Skeletal muscle satellite cell (primary cell): ENCODE data around the gene HOTAIR.

Experiments
- H3K27me3 ChIP-seq: 2 replicates; pipeline ENCODE4 v1.7.0; 2013; ENCODE audit warnings: low read length; ENCODE audit not compliant: control insufficient read depth, insufficient read depth
- H3K36me3 ChIP-seq: 2 replicates; pipeline ENCODE4 v1.7.0; 2013; ENCODE audit warnings: mild to moderate bottlenecking, control low read depth, low read length; ENCODE audit not compliant: insufficient read depth
- H3K4me1 ChIP-seq: 2 replicates; pipeline ENCODE4 v1.7.0; 2013; ENCODE audit warnings: low read length; ENCODE audit not compliant: control insufficient read depth, insufficient read depth
- H3K4me2 ChIP-seq: 2 replicates; pipeline ENCODE4 v1.7.0; 2013; ENCODE audit warnings: mild to moderate bottlenecking, low read length
- H3K4me3 ChIP-seq: 2 replicates; pipeline ENCODE4 v1.7.0; 2013; ENCODE audit warnings: low read length
- H3K9ac ChIP-seq: 2 replicates; pipeline ENCODE4 v1.7.0; 2013; ENCODE audit warnings: mild to moderate bottlenecking, low read depth, low read length, moderate library complexity
- H3K9me3 ChIP-seq: replicated peaks from 2 replicates; pipeline ENCODE4 v1.7.0; 2013; ENCODE audit warnings: mild to moderate bottlenecking, control low read depth, low read length

Gene HOTAIR

DNA sequence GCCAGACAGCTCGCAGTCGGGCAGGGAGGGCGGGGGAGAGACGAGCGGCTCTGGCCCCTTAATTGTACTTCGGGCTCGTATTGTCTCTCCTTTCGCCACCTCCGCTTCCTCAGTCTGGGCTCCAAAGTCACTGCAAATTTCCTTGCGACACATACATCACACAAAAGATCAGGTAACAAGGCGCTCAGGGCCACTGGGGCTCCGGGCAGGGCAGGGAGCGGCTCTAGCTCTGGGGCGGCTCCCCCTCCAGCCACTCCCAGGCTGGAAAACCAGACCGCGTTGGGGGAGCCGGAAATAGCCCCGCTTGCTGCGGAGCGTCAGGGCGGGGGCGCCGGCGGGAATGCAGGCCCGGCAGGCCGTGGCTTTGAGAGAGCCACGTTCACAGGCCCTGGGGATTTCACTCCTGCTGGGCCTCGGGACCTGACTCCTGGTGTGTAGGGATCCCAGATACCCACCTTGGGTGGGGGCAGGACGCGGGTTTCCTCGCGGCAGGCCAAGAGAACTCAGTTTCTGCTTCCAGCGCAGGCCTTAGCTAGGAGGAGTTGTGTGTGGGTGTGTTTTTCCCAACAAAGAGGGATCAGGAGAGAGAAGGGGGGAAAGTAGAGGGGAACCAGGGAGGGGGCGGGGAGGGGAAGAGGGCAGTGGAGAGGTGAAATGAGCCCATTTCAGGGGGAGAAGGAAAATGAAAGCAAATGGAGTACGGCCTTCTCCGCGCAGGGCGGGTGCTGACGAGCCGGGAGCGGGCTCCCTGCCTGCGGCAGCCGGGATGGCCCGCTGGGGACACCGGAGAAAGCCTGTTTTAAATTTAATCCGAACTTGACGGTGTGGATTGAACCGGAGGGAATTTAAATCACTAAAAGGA lies 20.9 kb upstream of the HOTAIR start:
- H3K36me3 ChIP-seq: no peaks in the 10 kb centered on the region
- H3K9ac ChIP-seq: peak overlapping the region; percentile 99
- peak overlapping the region; percentile 85 for H3K4me3 ChIP-seq
- H3K4me2 ChIP-seq: peak overlapping the region; percentile 100
- H3K27me3 ChIP-seq: no peaks in the 10 kb centered on the region
- no peaks in the 10 kb centered on the region for H3K9me3 ChIP-seq
- H3K4me1 ChIP-seq: peaks cover 55% of the 10 kb centered on the region

DNA sequence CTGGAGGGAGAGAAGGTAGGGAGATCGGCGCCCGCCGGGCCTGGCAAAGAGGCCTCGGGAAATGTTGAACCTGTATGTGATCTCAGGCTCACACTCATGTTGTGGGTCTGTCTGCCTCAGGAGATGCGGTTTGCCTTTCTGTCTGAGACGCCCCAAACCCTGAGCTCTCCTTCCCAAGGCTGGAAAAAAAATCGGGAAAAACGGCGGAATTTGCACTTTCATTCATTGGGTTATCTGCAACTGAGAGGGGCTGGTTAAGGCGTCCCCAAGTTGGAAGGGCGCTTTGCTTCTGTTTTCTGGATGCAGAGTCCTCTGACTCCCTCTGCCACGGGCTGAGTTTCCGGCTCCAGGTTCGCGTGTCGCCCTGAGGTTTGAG lies 20.2 kb upstream of the HOTAIR start:
- H3K27me3 ChIP-seq: no peaks in the 10 kb centered on the region
- peak overlapping the region; percentile 99 for H3K9ac ChIP-seq
- H3K9me3 ChIP-seq: no peaks in the 10 kb centered on the region

DNA sequence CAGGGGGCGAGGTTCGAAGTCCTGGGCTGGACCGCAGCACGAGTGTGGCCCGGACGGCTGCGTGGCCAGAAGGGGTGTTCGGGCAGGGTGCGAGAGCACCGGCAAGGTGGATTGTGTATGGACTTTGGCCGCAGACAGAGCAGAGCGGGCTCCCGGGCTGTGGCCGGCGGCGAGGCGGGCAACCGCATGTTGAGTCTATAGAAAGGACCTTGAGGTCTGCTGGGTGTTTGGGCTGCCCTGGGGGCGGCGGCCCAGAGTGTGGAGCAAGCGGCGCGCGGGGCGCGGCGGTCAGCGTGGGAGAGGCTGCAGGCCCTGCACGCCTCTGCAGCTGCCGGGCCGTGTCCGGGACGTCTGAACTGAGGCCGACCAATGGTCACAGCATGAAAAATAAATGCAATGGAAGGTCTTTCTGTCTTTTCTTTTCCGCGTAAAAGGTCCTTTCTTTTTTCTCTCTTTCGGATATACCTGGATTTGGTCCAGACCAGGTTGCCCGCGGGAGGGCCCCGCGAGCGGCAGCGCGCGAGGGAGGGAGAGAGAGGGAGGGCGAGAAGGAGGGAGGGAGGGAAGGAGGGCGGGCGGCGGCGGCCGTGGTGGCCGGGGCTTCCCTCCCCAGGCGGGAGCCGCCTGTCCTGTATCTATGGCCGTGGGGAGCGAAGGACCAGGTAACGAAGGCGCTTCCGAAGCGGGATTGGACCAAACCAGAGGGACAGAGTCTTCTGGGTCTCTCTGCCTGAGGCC lies 19.7 kb upstream of the HOTAIR start:
- H3K9ac ChIP-seq: peak overlapping the region; percentile 99
- H3K9me3 ChIP-seq: no peaks in the 10 kb centered on the region
- no peaks in the 10 kb centered on the region for H3K36me3 ChIP-seq
- peaks cover 66% of the 10 kb centered on the region for H3K4me1 ChIP-seq
- peak overlapping the region; percentile 100 for H3K4me2 ChIP-seq
- H3K4me3 ChIP-seq: peak overlapping the region; percentile 85
- no peaks in the 10 kb centered on the region for H3K27me3 ChIP-seq

More for the DNA sequence above, 20.2 kb upstream of the HOTAIR start:
- peak overlapping the region; percentile 85 for H3K4me3 ChIP-seq
- no peaks in the 10 kb centered on the region for H3K36me3 ChIP-seq
- H3K4me1 ChIP-seq: peaks cover 61% of the 10 kb centered on the region
- peak overlapping the region; percentile 100 for H3K4me2 ChIP-seq

GRCh38 chr12:53994009-53994263 lies 19.2 kb upstream of the HOTAIR start:
- Histone ChIP-seq H3K4me3 (peak overlapping the region; percentile 85), H3K36me3 (no peaks in the 10 kb centered on the region), H3K9me3 (no peaks in the 10 kb centered on the region), H3K4me1 (peaks cover 69% of the 10 kb centered on the region), H3K9ac (peak overlapping the region; percentile 99), H3K4me2 (peak overlapping the region; percentile 100), H3K27me3 (no peaks in the 10 kb centered on the region)

GRCh38 chr12:53993162-53994008 lies 18.6 kb upstream of the HOTAIR start:
- Histone ChIP-seq H3K9me3 (no peaks in the 10 kb centered on the region), H3K36me3 (no peaks in the 10 kb centered on the region), H3K4me2 (peak overlapping the region; percentile 100), H3K27me3 (no peaks in the 10 kb centered on the region), H3K4me1 (peaks cover 71% of the 10 kb centered on the region), H3K4me3 (peak overlapping the region; percentile 85), H3K9ac (peak overlapping the region; percentile 99)

DNA sequence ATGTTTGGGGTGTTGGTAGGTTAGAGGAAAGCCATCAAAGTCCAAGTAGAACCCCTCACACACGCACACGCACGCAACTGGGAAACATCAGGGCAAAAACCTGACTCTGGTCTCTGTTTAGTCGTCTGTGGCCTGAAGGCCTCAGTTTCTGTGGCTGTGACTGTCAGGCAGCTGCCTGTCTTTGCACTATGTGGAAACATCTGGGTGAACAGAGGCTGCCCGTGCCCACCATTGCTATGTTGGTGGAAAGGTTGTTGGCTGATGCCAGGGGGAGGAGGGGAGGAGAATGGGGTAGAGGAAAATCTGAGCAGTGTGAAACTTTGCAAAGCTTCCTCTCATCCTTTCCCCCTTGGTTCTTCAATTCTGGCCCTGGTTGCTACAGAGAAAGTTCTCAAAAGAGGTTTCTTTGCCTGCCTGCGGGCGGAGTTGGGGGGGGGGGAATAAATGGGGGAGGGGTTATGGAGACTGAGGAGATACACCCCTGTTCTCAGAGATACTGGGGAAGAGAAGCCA lies 17.7 kb upstream of the HOTAIR start:
- Histone ChIP-seq H3K4me1 (peaks cover 71% of the 10 kb centered on the region), H3K9me3 (no peaks in the 10 kb centered on the region), H3K36me3 (no peaks in the 10 kb centered on the region), H3K9ac (peak overlapping the region; percentile 99), H3K4me3 (peak overlapping the region; percentile 93), H3K27me3 (no peaks in the 10 kb centered on the region), H3K4me2 (peak overlapping the region; percentile 100)

- Histone ChIP-seq H3K4me3 (peak overlapping the region; percentile 93), H3K4me1 (peaks cover 63% of the 10 kb centered on the region), H3K27me3 (no peaks in the 10 kb centered on the region), H3K9ac (peak overlapping the region; percentile 99), H3K36me3 (no peaks in the 10 kb centered on the region), H3K4me2 (peak overlapping the region; percentile 100), H3K9me3 (no peaks in the 10 kb centered on the region)
These were observed 16.3 kb upstream of the HOTAIR start for GRCh38 chr12:53991077-53991460.

DNA sequence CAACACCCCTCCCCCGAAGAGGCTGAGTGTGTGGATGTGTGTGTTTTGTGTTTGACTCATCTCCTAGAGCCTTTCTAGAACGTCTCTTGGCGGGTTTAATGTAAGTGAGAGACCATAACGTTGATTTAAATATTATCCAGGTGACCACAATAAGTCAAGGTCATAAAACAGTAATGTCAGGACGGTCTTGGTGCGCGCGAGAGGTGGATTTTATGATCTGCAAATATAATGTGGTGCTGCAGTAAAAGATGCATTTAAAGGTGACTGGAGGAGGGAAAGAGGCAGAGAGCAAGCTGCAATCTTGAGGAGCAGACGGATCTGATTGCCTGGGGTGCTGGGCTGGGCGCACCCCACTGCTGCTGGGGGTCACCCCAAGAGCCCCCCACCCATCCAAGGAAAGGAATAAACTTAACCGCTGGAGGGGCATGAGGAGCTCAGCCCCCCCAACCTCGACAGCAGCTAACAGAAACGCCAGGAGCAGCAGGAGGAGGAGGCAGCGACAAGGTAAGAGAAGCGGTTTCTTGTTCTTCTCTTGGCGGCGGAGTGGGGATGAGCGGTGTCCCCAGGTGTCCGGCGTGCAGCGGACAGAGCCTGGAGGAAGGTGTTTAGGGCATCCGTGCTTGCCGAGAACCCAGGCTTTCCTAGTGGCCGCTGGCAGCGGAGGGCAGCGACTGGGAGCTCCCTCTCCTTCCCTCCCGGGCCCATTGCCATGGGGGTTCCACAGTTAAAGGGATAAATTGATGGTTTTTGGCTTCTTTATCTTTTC lies 15.7 kb upstream of the HOTAIR start:
- Histone ChIP-seq H3K27me3 (no peaks in the 10 kb centered on the region), H3K9me3 (no peaks in the 10 kb centered on the region), H3K36me3 (no peaks in the 10 kb centered on the region), H3K4me1 (peaks cover 63% of the 10 kb centered on the region), H3K9ac (peak overlapping the region; percentile 99), H3K4me3 (peak overlapping the region; percentile 93), H3K4me2 (peak overlapping the region; percentile 100)

GRCh38 chr12:53989227-53990113 lies 14.7 kb upstream of the HOTAIR start:
- peaks cover 63% of the 10 kb centered on the region for H3K4me1 ChIP-seq
- no peaks in the 10 kb centered on the region for H3K9me3 ChIP-seq
- no peaks in the 10 kb centered on the region for H3K36me3 ChIP-seq
- peak overlapping the region; percentile 100 for H3K4me2 ChIP-seq
- peak overlapping the region; percentile 99 for H3K9ac ChIP-seq
- H3K4me3 ChIP-seq: peak overlapping the region; percentile 93
- no peaks in the 10 kb centered on the region for H3K27me3 ChIP-seq
